Astrocyte (in vitro differentiated cells and primary cell): Measurements from ENCODE around the gene AIP.

Source experiments
- EZH2 ChIP-seq: IDR thresholded peaks from 2 replicates; pipeline ENCODE4 v1.6.1; 2012; ENCODE audit warnings: mild to moderate bottlenecking, low read length, inconsistent platforms; ENCODE audit not compliant: insufficient read depth
- TF ChIP-seq, protein P1 (sequence below): IDR thresholded peaks from 2 replicates; pipeline ENCODE4 v1.5.1; 2011; ENCODE audit warnings: low read depth, mild to moderate bottlenecking, inconsistent platforms, low read length, moderate library complexity; ENCODE audit not compliant: insufficient read depth

- TF ChIP-seq EZH2: no peak
- TF ChIP-seq, protein P1, sequence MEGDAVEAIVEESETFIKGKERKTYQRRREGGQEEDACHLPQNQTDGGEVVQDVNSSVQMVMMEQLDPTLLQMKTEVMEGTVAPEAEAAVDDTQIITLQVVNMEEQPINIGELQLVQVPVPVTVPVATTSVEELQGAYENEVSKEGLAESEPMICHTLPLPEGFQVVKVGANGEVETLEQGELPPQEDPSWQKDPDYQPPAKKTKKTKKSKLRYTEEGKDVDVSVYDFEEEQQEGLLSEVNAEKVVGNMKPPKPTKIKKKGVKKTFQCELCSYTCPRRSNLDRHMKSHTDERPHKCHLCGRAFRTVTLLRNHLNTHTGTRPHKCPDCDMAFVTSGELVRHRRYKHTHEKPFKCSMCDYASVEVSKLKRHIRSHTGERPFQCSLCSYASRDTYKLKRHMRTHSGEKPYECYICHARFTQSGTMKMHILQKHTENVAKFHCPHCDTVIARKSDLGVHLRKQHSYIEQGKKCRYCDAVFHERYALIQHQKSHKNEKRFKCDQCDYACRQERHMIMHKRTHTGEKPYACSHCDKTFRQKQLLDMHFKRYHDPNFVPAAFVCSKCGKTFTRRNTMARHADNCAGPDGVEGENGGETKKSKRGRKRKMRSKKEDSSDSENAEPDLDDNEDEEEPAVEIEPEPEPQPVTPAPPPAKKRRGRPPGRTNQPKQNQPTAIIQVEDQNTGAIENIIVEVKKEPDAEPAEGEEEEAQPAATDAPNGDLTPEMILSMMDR: no peak
Observed at GRCh38 chr11:67437809-67438157, 45.0 kb upstream of the AIP start.
